C4-2B (cell line): ENCODE measurements around the gene FBXL13.

Experiments
- H3K27ac ChIP-seq: fragments of 450-650 bp; 2 replicates; pipeline ENCODE4 v1.5.1; 2017
- ZFX ChIP-seq: fragments of 450-650 bp; IDR thresholded peaks from 2 replicates; pipeline ENCODE4 v1.6.1; 2017
- TF ChIP-seq, protein P1 (sequence below): fragments of 450-650 bp; conservative IDR thresholded peaks from 2 replicates; pipeline ENCODE4 v1.5.1; 2017; ENCODE audit warnings: mild to moderate bottlenecking

The FBXL13 gene

DNA sequence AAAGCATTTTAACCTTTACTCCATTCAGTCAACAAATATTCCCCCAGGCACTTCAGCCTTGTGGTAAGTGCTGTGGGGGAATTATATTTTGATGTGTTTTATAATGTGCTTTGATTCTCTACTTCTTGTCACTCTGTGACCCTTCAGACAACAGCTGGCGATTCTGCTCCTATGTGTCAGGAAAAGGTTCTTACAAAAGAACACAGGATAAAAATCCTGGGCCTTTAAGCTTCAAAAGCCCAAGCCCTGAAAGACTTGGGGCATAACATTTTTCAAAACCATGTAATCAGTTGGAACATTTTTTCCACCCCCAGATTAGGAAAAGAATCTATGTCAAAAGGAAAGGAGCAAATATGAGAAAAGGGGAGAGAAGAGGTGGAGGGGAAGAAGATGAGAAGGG lies 199.6 kb downstream of the FBXL13 start:
- no peak overlapping the region for H3K27ac ChIP-seq

DNA sequence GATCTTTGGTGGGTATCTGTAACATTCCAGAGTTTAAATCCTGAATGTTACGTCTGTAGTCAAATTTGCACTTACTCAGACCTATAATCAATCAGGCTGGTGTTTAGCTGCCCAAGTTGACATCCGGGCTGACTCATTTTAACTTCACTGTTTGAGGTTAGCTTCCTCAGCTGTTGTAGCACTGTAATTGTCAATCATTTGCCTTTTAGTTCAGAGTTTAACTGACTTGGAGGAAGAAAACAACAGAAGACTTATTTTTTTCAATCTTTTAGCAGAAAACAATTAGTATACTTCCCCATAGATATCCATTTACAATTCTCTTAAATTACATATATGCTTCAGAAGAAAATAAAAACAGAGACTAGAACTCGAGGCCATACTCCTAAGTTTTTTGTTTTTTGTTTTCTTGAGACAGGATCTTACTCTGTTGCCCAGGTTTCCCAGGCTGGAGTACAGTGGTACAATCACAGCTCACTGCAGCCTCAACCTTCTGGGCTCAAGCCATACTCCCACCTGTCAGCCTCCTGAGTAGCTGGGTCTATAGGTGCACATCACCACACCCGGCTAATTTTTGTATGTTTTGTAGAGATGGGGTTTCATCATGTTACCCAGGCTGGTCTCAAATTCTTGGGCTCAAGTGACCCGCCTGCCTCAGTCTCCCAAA lies 200.3 kb downstream of the FBXL13 start:
- no peak overlapping the region for H3K27ac ChIP-seq
- TF ChIP-seq, protein P1, sequence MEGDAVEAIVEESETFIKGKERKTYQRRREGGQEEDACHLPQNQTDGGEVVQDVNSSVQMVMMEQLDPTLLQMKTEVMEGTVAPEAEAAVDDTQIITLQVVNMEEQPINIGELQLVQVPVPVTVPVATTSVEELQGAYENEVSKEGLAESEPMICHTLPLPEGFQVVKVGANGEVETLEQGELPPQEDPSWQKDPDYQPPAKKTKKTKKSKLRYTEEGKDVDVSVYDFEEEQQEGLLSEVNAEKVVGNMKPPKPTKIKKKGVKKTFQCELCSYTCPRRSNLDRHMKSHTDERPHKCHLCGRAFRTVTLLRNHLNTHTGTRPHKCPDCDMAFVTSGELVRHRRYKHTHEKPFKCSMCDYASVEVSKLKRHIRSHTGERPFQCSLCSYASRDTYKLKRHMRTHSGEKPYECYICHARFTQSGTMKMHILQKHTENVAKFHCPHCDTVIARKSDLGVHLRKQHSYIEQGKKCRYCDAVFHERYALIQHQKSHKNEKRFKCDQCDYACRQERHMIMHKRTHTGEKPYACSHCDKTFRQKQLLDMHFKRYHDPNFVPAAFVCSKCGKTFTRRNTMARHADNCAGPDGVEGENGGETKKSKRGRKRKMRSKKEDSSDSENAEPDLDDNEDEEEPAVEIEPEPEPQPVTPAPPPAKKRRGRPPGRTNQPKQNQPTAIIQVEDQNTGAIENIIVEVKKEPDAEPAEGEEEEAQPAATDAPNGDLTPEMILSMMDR, result no peak

More for the DNA sequence above, 199.6 kb downstream of the FBXL13 start:
- no peak for TF ChIP-seq ZFX
- TF ChIP-seq, protein P1, result no peak

DNA sequence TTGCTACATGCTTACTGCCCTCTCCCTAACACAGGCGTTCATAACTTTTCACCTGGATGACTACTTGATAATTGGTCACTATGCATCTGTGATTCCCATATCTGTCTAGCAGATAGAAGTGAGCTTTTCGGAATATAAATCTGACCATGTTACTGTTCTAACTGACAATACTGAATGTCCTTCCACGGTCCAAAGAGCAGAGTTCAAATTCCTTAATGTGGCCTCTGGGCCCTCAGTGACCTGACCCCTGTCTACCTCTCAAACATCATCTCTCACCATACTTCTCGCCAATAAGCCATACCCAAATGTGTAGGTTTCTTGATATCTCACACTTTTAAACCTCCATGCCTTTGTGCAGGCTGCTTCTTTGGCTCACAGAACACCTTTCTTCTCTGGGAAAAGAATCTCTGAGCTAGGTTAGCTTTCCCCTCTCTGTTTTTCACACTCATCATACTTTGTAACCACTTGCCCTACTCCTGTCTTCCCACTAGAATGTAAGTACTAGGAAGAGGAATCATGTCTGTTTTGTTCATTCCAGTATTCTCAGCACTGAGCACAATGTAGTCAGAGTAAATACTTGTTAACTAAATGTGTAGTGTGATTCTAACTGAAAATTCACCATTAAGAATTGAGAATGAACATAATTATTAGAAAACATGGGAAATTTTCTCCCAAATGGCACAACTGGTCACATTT lies 201.0 kb downstream of the FBXL13 start:
- no peak overlapping the region for H3K27ac ChIP-seq
- TF ChIP-seq ZFX, result no peak
- TF ChIP-seq, protein P1, result no peak

DNA sequence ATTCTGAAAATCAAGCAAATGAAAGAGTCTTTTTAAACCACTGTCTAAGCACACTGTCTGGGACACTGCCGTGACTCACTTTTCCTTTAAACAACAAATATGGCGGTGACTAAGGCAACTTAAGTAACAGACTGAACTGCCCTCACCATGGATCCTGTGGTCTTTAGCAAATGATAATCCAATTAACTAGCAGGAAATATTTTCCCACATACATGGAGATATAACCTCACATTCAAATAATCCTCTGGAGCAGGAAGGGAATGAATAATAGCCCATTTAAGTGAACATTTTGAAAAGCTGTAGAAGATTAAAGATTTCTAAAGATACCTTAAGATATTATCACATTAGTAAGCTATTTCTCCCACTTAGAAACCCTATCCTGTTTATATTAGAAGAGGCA lies 202.1 kb downstream of the FBXL13 start:
- H3K27ac ChIP-seq, result no peak overlapping the region
- TF ChIP-seq, protein P1, result no peak
- no peak for TF ChIP-seq ZFX

DNA sequence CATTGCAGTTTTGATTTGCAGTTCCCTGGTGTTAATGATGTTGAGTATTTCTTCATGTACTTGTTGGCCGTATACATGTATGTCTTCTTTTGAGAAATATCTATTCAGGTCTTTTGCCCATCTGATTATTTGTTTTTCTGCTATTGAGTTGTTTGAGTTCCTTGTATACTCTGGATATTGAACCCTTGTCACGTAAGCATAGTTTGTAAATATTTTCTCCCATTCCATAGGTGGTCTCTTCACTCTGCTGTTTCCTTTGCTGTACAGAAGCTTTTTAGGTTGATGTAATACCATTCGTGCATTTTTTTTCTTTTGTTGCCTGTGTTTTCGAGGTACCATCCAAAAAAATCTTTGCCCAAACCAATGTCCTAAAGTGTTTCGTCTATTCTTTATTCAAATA lies 205.4 kb downstream of the FBXL13 start:
- H3K27ac ChIP-seq, result no peak overlapping the region
- no peak for TF ChIP-seq ZFX
- TF ChIP-seq, protein P1, result no peak

DNA sequence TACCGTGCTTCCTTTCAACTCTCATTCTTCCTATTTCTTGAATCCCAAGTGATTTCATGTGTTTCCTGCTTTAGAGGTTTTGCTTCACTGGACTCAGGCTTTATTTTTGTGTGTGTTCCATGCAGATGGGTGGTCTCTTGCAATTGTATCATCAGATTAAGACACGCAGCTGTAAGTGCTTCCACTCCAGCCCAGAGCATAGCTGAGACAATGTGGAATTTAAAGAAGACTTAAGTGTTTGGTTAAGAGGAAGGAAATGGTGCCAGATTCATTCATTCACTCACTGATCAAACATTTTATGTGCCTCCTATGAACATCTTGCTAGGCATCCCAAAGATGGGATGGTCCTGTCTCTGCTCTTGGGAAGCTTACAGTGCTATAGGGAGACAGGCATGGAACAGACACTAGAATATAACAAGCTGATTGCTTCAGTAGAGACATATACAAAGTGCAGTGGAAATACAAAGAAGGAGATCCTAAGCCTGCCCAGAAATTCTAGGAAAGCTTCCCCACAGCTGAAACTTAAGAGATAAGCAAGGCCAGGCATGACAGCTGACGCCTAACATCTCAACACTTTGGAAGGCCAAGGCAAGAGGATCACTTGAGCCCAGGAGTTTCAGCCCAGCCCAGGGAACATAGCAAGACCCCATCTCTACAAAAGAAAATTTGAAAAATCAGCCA lies 207.9 kb downstream of the FBXL13 start:
- TF ChIP-seq ZFX, result no peak
- TF ChIP-seq, protein P1, result no peak
- peak overlapping the region; percentile 3; the same call in 1 of the 2 replicates for H3K27ac ChIP-seq

DNA sequence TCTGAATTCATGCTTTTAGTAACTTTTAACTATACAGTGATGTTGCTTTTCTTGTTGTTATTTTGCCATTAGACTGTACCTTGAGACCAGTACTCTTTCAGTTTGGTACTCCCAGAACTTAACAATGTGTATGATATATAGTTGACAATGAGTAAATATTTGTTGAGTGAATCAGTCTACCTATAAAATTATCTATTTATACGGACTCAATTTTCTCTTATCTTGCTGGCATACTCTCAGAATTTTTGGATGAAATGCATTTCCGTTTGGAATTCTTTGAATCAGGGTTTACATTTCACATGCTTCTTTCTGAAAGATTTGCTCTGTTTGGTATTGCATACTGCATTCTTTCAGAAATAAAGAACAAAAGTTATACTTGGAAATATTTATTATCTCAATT lies 209.6 kb downstream of the FBXL13 start:
- TF ChIP-seq, protein P1, result no peak
- TF ChIP-seq ZFX, result no peak
- no peak overlapping the region; the same call in 1 of the 2 replicates for H3K27ac ChIP-seq
